ENCODE data around the gene NLK.

NLK gene

GRCh38 chr17:28170771-28171170, 128.3 kb downstream of the NLK start:
- TF ChIP-seq CTCF (IDR thresholded peaks at IDR 0.05; ENCODE audit: low read depth, low read length), result no peak
- H3K4me3 ChIP-seq (ENCODE audit: low read depth, low read length), result no peak overlapping the region
- DNase-seq (ENCODE audit: low read depth), result no peak

DNA sequence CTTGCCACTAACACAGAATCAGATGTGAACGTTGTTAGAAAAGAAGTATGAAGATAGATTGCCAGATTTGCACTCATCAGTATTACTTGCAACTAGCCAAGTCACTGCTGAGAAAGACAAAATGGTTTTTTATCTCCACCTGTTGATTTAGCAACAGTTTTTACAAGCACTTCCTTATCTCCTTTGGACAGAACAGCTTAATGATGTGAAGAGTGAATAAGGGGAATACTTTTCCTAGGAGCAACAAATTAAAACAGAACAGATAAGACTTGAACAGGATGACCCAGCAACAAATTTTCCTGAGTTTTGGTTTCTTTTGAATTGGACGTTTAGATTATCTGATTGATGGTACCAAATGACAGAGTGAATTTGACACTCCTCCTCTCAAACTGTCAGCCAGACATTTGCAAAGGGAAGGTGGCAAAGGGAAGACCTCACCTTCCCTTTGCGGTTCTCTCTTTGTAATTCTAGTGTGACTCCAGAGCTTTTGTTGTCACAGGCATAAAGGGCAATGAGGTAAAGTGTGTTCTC, 130.6 kb downstream of the NLK start:
- TF ChIP-seq, protein P1, sequence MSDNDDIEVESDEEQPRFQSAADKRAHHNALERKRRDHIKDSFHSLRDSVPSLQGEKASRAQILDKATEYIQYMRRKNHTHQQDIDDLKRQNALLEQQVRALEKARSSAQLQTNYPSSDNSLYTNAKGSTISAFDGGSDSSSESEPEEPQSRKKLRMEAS (IDR thresholded peaks at IDR 0.05; ENCODE audit: low read depth, low read length), result no peak
- TF ChIP-seq POLR2A (IDR thresholded peaks at IDR 0.05; ENCODE audit: extremely low read depth, insufficient read length) (no peak), CTCF (IDR thresholded peaks at IDR 0.05; ENCODE audit: low read depth, low read length) (no peak), MYC (IDR thresholded peaks at IDR 0.05; ENCODE audit: low read depth, low read length) (no peak)
- DNase-seq (ENCODE audit: low read depth), result no peak
- H3K4me3 ChIP-seq (ENCODE audit: low read depth, low read length), result no peak overlapping the region

DNA sequence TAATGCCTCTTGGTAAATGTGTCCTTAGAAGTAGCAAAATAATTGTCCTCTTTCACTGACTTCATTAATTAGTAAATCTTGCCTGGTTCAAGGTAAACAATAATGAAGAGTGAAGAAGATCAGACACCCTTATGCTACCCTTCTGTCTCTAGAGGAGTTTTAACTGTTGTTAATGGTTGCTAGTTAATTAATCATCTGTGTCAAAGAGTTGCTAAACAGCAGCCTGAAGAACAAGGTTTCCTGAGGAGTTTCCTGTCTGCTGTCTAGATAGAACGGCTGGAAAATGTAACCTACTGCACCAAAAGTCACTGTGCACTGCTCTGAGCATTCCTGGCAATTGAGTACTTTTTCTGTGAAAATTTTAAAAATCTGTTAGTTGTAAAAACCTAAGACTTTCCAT, 131.3 kb downstream of the NLK start:
- no peak overlapping the region for H3K4me3 ChIP-seq (ENCODE audit: low read depth, low read length)
- TF ChIP-seq, protein P1 (IDR thresholded peaks at IDR 0.05; ENCODE audit: low read depth, low read length), result no peak
- no peak for TF ChIP-seq MYC (IDR thresholded peaks at IDR 0.05; ENCODE audit: low read depth, low read length)
- TF ChIP-seq POLR2A (IDR thresholded peaks at IDR 0.05; ENCODE audit: extremely low read depth, insufficient read length), result no peak
- TF ChIP-seq CTCF (IDR thresholded peaks at IDR 0.05; ENCODE audit: low read depth, low read length), result no peak
- DNase-seq (ENCODE audit: low read depth), result peak; percentile 19

DNA sequence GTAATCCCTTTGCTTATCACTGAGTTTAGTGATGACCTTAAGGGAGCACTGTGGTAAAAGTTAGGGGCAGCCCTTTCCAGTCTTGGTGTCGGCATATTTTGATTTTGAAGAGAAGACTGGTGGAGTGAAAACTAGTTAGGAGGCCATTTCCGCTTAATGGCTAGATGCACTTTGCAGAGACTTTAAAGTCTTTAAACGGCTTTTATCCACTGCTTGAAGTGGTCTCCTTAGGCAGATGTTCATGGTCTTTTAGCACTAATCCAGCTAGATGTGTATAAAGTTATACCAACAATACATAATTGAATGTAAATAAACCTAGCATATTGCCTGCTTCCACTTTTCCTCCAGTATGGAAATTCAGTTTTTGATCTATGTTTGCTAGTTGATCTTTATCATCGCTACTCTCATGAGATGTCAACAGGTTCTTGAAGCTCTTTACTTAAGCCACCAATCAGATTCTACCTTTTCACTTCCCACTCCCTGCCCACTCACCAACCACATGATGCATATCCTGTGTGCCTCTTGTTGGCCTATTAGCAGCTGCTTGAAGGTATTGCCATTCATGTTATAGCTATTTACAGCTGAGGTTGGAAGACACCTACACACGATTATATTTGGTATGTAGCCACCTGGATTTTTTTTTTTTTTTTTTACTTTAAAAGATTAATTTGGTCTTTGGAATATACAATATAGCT, 132.0 kb downstream of the NLK start:
- TF ChIP-seq CTCF (IDR thresholded peaks at IDR 0.05; ENCODE audit: low read depth, low read length), result no peak
- no peak for TF ChIP-seq POLR2A (IDR thresholded peaks at IDR 0.05; ENCODE audit: extremely low read depth, insufficient read length)
- TF ChIP-seq MYC (IDR thresholded peaks at IDR 0.05; ENCODE audit: low read depth, low read length), result no peak
- TF ChIP-seq, protein P1 (IDR thresholded peaks at IDR 0.05; ENCODE audit: low read depth, low read length), result no peak
- peak; percentile 37 for DNase-seq (ENCODE audit: low read depth)
- no peak overlapping the region for H3K4me3 ChIP-seq (ENCODE audit: low read depth, low read length)

- H3K4me3 ChIP-seq (ENCODE audit: low read depth, low read length), result no peak overlapping the region
- no peak for DNase-seq (ENCODE audit: low read depth)
- no peak for TF ChIP-seq CTCF (IDR thresholded peaks at IDR 0.05; ENCODE audit: low read depth, low read length)
- no peak for TF ChIP-seq POLR2A (IDR thresholded peaks at IDR 0.05; ENCODE audit: extremely low read depth, insufficient read length)
- TF ChIP-seq MYC (IDR thresholded peaks at IDR 0.05; ENCODE audit: low read depth, low read length), result no peak
These were observed 134.9 kb downstream of the NLK start for GRCh38 chr17:28177351-28177750.

DNA sequence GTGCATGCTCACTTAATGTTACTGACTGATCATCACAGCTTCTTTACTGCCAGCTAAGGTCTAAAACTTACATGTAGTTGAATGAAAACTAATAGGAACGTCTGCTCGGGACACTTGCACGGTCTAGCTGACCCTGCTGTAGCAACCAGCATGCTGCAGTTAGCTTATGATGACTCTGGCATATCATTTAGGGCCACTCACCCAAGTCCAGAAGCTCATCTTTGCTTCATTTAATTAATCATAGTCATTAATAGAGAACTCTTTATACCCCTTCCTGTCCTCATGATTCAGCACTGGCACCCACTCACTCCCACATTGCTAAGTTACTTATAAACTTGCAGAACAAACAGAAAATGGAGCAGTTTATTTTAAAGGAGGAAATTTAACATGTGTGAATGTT, 136.3 kb downstream of the NLK start:
- no peak for DNase-seq (ENCODE audit: low read depth)
- no peak overlapping the region for H3K4me3 ChIP-seq (ENCODE audit: low read depth, low read length)
- TF ChIP-seq CTCF (IDR thresholded peaks at IDR 0.05; ENCODE audit: low read depth, low read length) (no peak), POLR2A (IDR thresholded peaks at IDR 0.05; ENCODE audit: extremely low read depth, insufficient read length) (no peak), MYC (IDR thresholded peaks at IDR 0.05; ENCODE audit: low read depth, low read length) (no peak)
- TF ChIP-seq, protein P1 (IDR thresholded peaks at IDR 0.05; ENCODE audit: low read depth, low read length), result no peak
